PC-9 (cell line): ENCODE measurements around the gene SYT11. TPM values are rescaled to one million over a fixed set of nuclear protein-coding genes. Genes with fewer than 3 reads are reported as not detected.

Experiments used
- BruUV-seq: library from RNA; stranded (reverse); fragments of 400-500 nt; replicated peaks from 2 replicates; lab custom pipeline; 2021; lab: Mats Ljungman, UMichigan
- CTCF ChIA-PET: fragments of 300-600 bp; sonication (Branson Sonifier 250); formaldehyde crosslinking; loops from one replicate; lab custom pipeline; 2022; ENCODE audit warnings: antibody characterized with exemption; lab: Charles Lee
- POLR2A ChIA-PET: fragments of 300-600 bp; sonication (Branson Sonifier 250); formaldehyde crosslinking; loops from one replicate; lab custom pipeline; 2022; ENCODE audit warnings: antibody characterized with exemption; ENCODE audit not compliant: unreplicated experiment; lab: Charles Lee
- DNase-seq, 2 experiments: peaks; one replicate each; pipeline versions ENCODE4 v3.0.0 to v3.0.0-alpha.2; 2015 to 2022; ENCODE audit warnings: mixed read lengths in 1 of 2
- H2AFZ ChIP-seq: fragments of 200-600 bp; sonication (generic); 2 replicates; pipeline ENCODE4 v1.8.1; 2017; ENCODE audit warnings: antibody characterized with exemption
- H3F3A ChIP-seq: fragments of 200-600 bp; sonication (generic); 2 replicates; pipeline ENCODE4 v1.8.1; 2017; ENCODE audit warnings: antibody characterized with exemption, mild to moderate bottlenecking, low read depth; ENCODE audit not compliant: insufficient read depth
- H3K27ac ChIP-seq: fragments of 200-600 bp; sonication (generic); 2 replicates; pipeline ENCODE4 v1.6.1; 2016; ENCODE audit warnings: mixed run types
- H3K27me3 ChIP-seq: fragments of 200-600 bp; sonication (generic); 2 replicates; pipeline ENCODE4 v1.6.1; 2016; ENCODE audit warnings: low read depth, mixed run types; ENCODE audit not compliant: insufficient read depth
- H3K36me3 ChIP-seq: fragments of 200-600 bp; sonication (generic); 2 replicates; pipeline ENCODE4 v1.6.1; 2016; ENCODE audit warnings: low read depth, mixed run types
- H3K4me1 ChIP-seq: fragments of 200-600 bp; sonication (generic); replicated peaks from 2 replicates; pipeline ENCODE4 v1.6.1; 2016; ENCODE audit warnings: mixed run types; ENCODE audit not compliant: insufficient read depth
- H3K4me2 ChIP-seq: fragments of 200-600 bp; sonication (generic); 2 replicates; pipeline ENCODE4 v1.6.1; 2017; ENCODE audit warnings: mixed run types
- H3K4me3 ChIP-seq: fragments of 200-600 bp; sonication (generic); 2 replicates; pipeline ENCODE4 v1.6.1; 2016; ENCODE audit warnings: mixed run types
- H3K79me2 ChIP-seq: fragments of 200-600 bp; sonication (generic); 2 replicates; pipeline ENCODE4 v1.6.1; 2017; ENCODE audit warnings: low read depth, mixed run types
- H3K9me2 ChIP-seq: fragments of 200-600 bp; sonication (generic); 2 replicates; pipeline ENCODE4 v1.8.1; 2017; ENCODE audit warnings: mild to moderate bottlenecking; ENCODE audit not compliant: insufficient read depth
- H3K9me3 ChIP-seq: fragments of 200-600 bp; sonication (generic); 2 replicates; pipeline ENCODE4 v1.8.1; 2016; ENCODE audit warnings: low read depth; ENCODE audit not compliant: insufficient read depth
- H4K20me1 ChIP-seq: fragments of 200-600 bp; sonication (generic); 2 replicates; pipeline ENCODE4 v1.8.1; 2017; ENCODE audit not compliant: insufficient read depth
- EZH2 ChIP-seq: fragments of 200-600 bp; sonication (generic); IDR thresholded peaks from 2 replicates; pipeline ENCODE4 v1.8.0; 2017; ENCODE audit warnings: antibody characterized with exemption, low read depth
- intact Hi-C: fragments of 100-400 bp; cut with micrococcal nuclease; formaldehyde crosslinking; loops from one replicate; pipeline ENCODE4 v1.10.0; 2022; ENCODE audit not compliant: unreplicated experiment
- total RNA-seq: library from RNA; stranded (reverse); gene quantifications from 2 replicates; pipeline ENCODE4 v1.2.3, GENCODE V29; 2021
- TF ChIP-seq, protein P1 (sequence below): fragments of 200-600 bp; sonication (generic); conservative IDR thresholded peaks from 2 replicates; pipeline ENCODE4 v1.6.1; 2017; ENCODE audit warnings: mixed run types, antibody characterized with exemption, mild to moderate bottlenecking, moderate library complexity

SYT11 gene
- total RNA-seq, 1 experiment from 2014 or later = 0.09 TPM

GRCh38 chr1:155816351-155816750, 43.0 kb upstream of the SYT11 start:
- Histone ChIP-seq H3K9me2 (no peaks in the 10 kb centered on the region), H3K4me1 (no peaks in the 10 kb centered on the region), H3K27ac (no peak overlapping the region), H3K9me3 (no peaks in the 10 kb centered on the region), H3K27me3 (no peaks in the 10 kb centered on the region), H4K20me1 (no peaks in the 10 kb centered on the region), H3K79me2 (no peaks in the 10 kb centered on the region), H3K4me2 (no peak overlapping the region), H3K36me3 (peaks cover 39% of the 10 kb centered on the region), H3K4me3 (no peak overlapping the region), H3F3A (peaks cover 9% of the 10 kb centered on the region; the same call in 1 of the 2 replicates), H2AFZ (no peak overlapping the region)
- BruUV-seq = no TSS peak
- no peak for DNase-seq
- POLR2A ChIA-PET = interaction anchor here (0.6 kb wide), 2 partner anchors 65 to 437 kb away, joined by 5 to 12 read pairs; no protein-coding TSS in a partner anchor
- intact Hi-C loops = no loop called here
- TF ChIP-seq, protein P1, sequence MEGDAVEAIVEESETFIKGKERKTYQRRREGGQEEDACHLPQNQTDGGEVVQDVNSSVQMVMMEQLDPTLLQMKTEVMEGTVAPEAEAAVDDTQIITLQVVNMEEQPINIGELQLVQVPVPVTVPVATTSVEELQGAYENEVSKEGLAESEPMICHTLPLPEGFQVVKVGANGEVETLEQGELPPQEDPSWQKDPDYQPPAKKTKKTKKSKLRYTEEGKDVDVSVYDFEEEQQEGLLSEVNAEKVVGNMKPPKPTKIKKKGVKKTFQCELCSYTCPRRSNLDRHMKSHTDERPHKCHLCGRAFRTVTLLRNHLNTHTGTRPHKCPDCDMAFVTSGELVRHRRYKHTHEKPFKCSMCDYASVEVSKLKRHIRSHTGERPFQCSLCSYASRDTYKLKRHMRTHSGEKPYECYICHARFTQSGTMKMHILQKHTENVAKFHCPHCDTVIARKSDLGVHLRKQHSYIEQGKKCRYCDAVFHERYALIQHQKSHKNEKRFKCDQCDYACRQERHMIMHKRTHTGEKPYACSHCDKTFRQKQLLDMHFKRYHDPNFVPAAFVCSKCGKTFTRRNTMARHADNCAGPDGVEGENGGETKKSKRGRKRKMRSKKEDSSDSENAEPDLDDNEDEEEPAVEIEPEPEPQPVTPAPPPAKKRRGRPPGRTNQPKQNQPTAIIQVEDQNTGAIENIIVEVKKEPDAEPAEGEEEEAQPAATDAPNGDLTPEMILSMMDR = no peak
- TF ChIP-seq EZH2 = no peak
- CTCF ChIA-PET = no interaction called here

- intact Hi-C loops = no loop called here
- H3K9me2 ChIP-seq = no peaks in the 10 kb centered on the region
- no peaks in the 10 kb centered on the region; the same call in 1 of the 2 replicates for H3F3A ChIP-seq
- H3K79me2 ChIP-seq = 0 out of 2 replicates have a peak, but pooled peaks cover 4% of the 10 kb centered on the region
- no peaks in the 10 kb centered on the region for H3K9me3 ChIP-seq
- BruUV-seq = no TSS peak
- H4K20me1 ChIP-seq = 0 out of 2 replicates have a peak, but pooled peaks cover 5% of the 10 kb centered on the region
- TF ChIP-seq, protein P1 = no peak
- TF ChIP-seq EZH2 = no peak
- H3K27ac ChIP-seq = no peak overlapping the region
- H3K4me2 ChIP-seq = no peak overlapping the region
- H3K36me3 ChIP-seq = 0 out of 2 replicates have a peak, but pooled peaks cover 6% of the 10 kb centered on the region
- no peaks in the 10 kb centered on the region for H3K27me3 ChIP-seq
- ChIA-PET POLR2A (no interaction called here), CTCF (no interaction called here)
- H3K4me1 ChIP-seq = no peaks in the 10 kb centered on the region
- H2AFZ ChIP-seq = no peak overlapping the region
- no peak for DNase-seq
- H3K4me3 ChIP-seq = no peak overlapping the region
These were observed 31.9 kb upstream of the SYT11 start for GRCh38 chr1:155827450-155827849.

DNA sequence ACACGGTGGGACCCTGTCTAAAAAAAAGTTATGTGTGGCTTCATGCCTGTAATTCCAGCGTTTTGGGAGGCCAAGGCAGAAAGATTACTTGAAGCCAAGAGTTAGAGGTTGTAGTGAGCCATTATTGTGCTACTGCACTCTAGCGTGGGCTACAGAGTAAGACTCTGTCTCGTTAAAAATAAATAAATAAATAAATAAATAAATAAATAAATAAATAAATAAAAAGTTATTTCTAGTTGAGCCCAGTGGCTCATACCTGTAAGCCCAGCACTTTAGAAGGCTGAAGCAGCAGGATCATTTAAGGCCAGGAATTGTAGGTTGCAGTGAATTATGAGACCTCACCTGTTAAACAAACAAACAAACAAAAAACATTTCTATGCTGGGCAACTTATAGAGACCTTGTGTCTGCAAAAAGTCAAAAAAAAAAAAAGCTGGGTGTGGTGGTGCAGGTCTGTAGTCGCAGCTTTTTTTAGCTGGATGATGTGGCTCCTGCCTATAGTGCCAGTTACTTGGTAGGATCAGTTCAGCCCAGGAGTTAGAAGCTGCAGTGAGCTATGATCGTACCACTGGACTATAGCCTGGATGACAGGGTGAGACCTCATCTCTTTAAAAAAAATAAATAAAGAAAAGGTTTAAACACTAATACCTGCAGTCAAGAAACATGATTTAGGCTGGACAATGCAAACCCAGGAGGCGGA, 27.9 kb upstream of the SYT11 start:
- no peak for TF ChIP-seq EZH2
- TF ChIP-seq, protein P1 = no peak
- DNase-seq = no peak
- ChIA-PET POLR2A (no interaction called here), CTCF (interaction anchor here (0.7 kb wide), 2 partner anchors 206 to 235 kb away, joined by 7 to 9 read pairs; no protein-coding TSS in a partner anchor)
- Histone ChIP-seq H3K79me2 (0 out of 2 replicates have a peak, but pooled peaks cover 4% of the 10 kb centered on the region), H3K4me1 (no peaks in the 10 kb centered on the region), H3K9me2 (no peaks in the 10 kb centered on the region), H2AFZ (no peak overlapping the region), H3K27me3 (no peaks in the 10 kb centered on the region), H3K9me3 (no peaks in the 10 kb centered on the region), H3F3A (no peaks in the 10 kb centered on the region; the same call in 1 of the 2 replicates), H3K4me3 (no peak overlapping the region), H3K36me3 (no peaks in the 10 kb centered on the region), H4K20me1 (peaks cover 13% of the 10 kb centered on the region; the same call in 1 of the 2 replicates), H3K27ac (no peak overlapping the region), H3K4me2 (no peak overlapping the region)
- intact Hi-C loops = no loop called here
- no TSS peak for BruUV-seq
